NCI-H526 treated with DMSO at 0.1 percent for 48 hours (cell line): ENCODE measurements around the gene TMEM200A.
"Not testable (repeated sequence)": the region's sequence is repeated elsewhere in the genome, so short reads cannot be mapped to it uniquely, and the experiment has no call there.

Experiments
- DNase-seq: peaks from one replicate; lab custom pipeline; 2025; lab: John Stamatoyannopoulos, UW

TMEM200A gene

GRCh38 chr6:130365166-130366106, at the start of gene TMEM200A:
TMEM200A (plus strand) TSS chr6:130366017; CDS start chr6:130440423, 74,406 bp downstream.
- no peak for DNase-seq

- DNase-seq = no peak
Measured at GRCh38 chr6:130320908-130321307, 44.9 kb upstream of the TMEM200A start.

DNA sequence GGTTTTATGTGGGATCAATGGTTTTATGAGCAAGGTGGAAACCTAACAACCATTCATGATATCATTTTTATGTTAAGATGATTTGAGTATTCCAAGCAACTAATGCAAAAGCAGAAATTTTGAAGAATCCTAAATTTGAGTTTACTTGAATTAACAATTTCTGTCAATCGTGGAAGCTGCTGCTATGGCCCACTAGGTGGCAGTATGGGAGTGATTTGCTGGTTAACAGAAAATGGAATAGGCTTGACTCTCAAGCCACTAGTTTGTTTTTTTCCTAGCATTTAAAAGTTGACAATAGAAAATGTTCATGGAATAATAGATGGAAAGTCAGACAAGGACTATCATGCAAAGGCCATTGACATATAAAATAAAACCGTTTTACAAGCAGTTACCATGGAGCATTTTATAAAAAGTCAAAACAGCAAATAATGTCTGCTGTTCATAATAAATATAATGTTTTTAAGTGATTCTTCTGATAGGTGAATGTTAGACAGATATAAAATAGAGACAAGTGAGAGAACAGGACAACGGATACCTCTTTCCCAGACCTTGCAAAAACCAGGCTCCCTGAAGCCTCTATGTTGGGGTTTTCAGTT, 43.0 kb upstream of the TMEM200A start:
- no peak for DNase-seq

GRCh38 chr6:130324657-130325056, 41.2 kb upstream of the TMEM200A start:
- DNase-seq = no peak

DNA sequence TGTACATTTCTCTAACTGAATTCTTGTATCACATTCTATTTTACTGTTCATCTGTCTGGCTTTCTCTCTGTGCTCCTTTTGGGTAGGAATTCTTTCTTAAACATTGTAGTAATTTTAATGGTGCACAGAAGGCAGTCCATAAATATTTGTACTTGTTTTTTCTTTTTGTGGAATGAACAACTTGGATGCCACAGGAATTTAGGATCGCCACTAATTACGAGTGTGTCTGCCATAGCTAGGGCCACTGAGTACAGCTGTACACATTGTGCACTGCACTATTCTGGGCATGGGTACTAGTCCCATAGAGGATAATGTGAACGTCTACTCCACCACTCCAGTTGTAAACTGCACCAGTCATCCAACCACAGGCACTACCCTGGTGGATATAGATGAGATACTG, 39.3 kb upstream of the TMEM200A start:
- no peak for DNase-seq

GRCh38 chr6:130337534-130337933, 28.3 kb upstream of the TMEM200A start:
- DNase-seq = no peak

- DNase-seq = not testable (repeated sequence)
Measured at GRCh38 chr6:130346324-130346723, 19.5 kb upstream of the TMEM200A start.

- DNase-seq = no peak
Measured at GRCh38 chr6:130354322-130354721, 11.5 kb upstream of the TMEM200A start.

GRCh38 chr6:130355572-130355971, 10.2 kb upstream of the TMEM200A start:
- no peak for DNase-seq

DNA sequence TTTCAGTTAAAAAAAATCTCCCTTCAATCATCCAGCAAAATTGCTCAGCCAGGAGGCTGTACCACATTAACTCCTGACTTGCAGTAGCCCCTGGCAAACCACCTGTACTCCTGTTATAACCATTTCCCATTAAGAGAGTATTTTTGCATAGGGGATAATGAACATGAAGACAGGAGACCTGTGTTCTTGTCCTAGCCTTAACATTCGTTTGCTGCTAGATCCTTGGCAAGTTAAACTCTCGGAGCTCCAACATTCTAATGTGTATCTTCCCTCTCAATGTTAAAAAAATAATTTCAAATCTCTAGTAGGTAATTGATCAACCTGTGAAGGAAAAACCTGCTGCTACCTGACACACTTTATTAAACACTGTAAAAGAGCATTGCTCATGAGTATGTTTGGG, 8.4 kb upstream of the TMEM200A start:
- no peak for DNase-seq

DNA sequence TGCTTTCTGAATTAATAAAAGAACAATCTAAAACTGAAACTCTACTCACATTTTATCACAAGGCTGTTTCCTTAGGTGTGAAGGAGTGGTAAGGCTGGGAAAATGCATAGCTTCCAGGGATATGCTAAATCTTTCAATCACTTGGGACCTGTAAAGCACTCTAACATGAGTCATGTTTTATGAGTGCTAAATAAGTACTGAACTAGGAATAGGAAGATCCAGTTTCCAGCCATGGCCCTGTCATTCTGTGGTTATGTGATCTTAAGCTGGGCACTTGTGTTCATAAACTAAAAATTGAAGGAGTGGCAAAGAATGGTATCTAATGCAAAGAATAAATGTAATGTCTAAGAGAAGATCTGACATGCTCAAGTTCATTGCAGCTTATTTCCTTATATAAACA, 6.1 kb upstream of the TMEM200A start:
- DNase-seq = no peak

- no peak for DNase-seq
Measured at GRCh38 chr6:130362128-130362527, 3.7 kb upstream of the TMEM200A start.

DNA sequence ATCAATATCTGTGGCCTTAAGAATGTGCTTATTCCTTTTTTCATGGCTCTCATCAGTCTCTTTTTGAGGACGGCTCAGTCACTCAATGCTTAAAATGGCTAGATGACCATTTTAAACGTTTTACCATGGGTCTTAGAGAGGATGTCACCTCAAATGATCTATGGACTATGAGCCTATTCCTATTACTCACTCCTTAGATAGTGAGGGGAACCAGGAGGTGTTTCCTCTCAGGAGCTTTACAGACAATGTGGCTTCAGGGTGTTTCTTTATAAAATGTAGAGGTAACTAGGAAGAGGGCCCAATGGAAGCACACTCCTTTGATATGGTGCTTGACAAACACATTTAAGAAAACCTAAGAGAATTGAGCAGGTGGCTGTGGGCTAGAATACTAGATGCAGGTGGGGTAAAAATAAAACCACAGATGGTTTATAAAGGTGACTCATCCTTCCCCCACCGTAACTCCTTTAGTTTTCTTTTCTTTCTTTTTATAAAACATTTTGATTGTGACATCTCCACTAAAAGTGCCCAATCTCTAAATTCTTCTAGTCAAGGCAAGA, 1.5 kb upstream of the TMEM200A start:
- DNase-seq = no peak

GRCh38 chr6:130366107-130367005, 539 bp downstream of the TMEM200A start:
- DNase-seq = no peak

DNA sequence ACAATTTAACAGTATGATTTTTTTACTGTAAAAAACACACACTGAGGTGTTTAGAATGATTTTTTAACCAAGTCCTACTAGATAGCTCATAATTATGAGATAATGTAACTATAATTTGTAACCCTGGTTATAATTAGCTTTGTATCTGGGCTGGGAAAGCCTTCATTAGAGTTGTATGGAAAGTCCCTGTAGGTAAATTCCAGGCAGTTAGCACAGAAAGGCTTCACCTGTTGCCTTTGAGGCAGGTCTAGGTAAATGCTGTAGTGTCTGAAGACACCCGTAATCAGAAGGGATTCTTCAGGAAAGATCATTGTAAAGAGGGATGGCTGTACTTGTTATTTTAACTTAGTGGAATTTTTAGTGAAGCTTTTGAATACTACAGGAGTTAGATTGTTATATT, 1.9 kb downstream of the TMEM200A start:
- DNase-seq = no peak

DNA sequence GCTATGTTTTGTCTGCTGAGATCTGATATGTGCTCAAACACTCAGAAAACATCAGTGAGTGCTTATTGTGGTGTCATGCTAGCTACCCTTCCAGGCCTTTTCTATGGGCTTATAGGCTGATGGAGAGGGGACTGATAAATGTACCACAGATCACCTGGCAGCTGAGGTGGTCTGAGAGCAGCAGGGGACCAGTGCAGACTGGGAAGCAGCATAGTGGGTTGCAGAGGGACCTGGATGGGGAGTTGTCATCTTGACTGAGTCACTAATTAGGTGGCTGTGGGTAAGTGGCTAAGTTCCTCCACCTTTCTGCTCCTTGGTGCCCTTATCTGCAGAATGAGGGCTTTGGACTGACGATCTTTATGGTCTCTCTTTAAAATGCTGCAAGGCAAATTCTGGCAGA, 2.8 kb downstream of the TMEM200A start:
- DNase-seq = no peak

DNA sequence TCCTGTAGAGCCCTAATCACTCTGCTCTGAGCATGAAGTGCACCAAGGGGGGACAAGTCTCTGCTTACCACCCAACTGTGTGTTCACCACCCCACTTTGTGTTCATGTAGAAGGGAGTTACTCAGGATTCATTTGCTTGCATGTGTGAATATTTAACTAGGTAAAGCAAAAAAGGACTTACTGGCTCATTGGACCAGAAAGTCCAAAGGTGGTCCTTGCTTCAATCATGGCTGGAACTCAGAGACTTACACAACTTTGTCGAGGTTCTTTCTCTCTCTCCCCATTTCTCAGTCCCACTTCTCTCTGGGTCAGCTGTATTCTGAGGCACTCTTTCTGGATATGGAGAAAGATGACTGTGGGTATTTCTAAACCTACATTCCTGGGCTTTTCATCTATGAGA, 4.0 kb downstream of the TMEM200A start:
- DNase-seq = no peak

- no peak for DNase-seq
Measured at GRCh38 chr6:130371921-130372420, 6.2 kb downstream of the TMEM200A start.

DNA sequence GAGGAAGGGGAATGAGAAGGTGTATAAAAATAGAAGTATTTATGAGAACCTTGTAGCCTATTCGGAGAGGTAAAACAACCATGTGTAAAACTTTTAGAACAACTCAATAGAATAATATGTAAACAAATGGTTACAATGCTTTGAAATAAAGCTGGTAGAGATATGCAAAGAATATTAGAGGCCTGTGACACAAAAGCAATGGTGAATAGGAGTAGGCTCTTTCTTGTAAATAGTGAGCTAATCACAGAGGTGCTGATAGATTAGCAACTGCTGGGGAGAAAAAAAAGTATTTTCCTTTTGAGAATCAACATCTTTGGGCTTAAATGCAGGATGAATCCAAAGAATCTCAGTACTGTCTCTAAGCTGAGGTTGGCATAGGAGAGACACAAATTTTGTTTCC, 7.0 kb downstream of the TMEM200A start:
- DNase-seq = no peak

- no peak for DNase-seq
Measured at GRCh38 chr6:130373992-130374391, 8.2 kb downstream of the TMEM200A start.

DNA sequence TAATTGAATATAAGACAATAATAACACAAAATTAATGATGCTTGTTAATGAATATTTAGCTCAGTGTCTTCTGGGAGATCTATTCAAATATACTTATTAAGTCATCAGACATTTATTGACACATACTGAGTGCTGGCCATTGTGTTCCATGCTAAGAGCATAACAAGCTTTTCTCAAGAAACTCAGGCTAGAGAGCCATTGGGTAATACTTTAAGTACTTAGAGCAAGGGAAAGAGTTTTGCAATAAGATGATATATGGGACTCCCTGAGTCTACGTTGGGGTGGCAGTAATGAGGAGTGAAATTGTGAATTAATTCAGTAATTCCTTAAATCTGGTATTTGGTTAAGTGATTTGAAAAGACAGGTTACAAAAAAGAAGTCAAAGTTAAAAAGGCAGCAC, 11.1 kb downstream of the TMEM200A start:
- DNase-seq = no peak

GRCh38 chr6:130377371-130377770, 11.6 kb downstream of the TMEM200A start:
- no peak for DNase-seq
